Mesothelial cell of epicardium (in vitro differentiated cells): Measurements from ENCODE around the gene TUB. TPM values are rescaled to one million over a fixed set of nuclear protein-coding genes. Genes with fewer than 3 reads are reported as not detected.

Experiments
- DNase-seq, 2 experiments: peaks; one replicate each; pipeline ENCODE4 v3.0.0; 2021; ENCODE audit warnings: low spot score in 2 of 2; ENCODE audit not compliant: unreplicated experiment in 2 of 2
- H3K27ac Mint-ChIP-seq: 2 replicates; pipeline ENCODE4 v1.8.0; 2021; ENCODE audit warnings: mixed read lengths
- H3K27me3 Mint-ChIP-seq: 2 replicates; pipeline ENCODE4 v1.8.0; 2021; ENCODE audit warnings: low read depth, mixed read lengths
- H3K36me3 Mint-ChIP-seq: 2 replicates; pipeline ENCODE4 v1.8.0; 2021; ENCODE audit warnings: mixed read lengths
- H3K4me1 Mint-ChIP-seq: 2 replicates; pipeline ENCODE4 v1.8.0; 2021; ENCODE audit warnings: mixed read lengths
- H3K4me3 Mint-ChIP-seq: 2 replicates; pipeline ENCODE4 v1.8.0; 2021; ENCODE audit warnings: mild to moderate bottlenecking, moderate library complexity, mixed read lengths
- H3K9me3 Mint-ChIP-seq: 2 replicates; pipeline ENCODE4 v1.8.0; 2021; ENCODE audit warnings: mixed read lengths
- total RNA-seq: library from RNA; stranded (reverse); gene quantifications from 3 replicates; pipeline ENCODE4 v1.2.1, GENCODE V29; 2021
- TF ChIP-seq, protein P1 (sequence below): fragments of 200-600 bp; sonication (generic); IDR thresholded peaks from one replicate; pipeline ENCODE4 v1.5.0; 2021; ENCODE audit warnings: antibody characterized with exemption; ENCODE audit not compliant: unreplicated experiment

TUB gene
- total RNA-seq, 1 donor from 2014 or later = 52.8 TPM

DNA sequence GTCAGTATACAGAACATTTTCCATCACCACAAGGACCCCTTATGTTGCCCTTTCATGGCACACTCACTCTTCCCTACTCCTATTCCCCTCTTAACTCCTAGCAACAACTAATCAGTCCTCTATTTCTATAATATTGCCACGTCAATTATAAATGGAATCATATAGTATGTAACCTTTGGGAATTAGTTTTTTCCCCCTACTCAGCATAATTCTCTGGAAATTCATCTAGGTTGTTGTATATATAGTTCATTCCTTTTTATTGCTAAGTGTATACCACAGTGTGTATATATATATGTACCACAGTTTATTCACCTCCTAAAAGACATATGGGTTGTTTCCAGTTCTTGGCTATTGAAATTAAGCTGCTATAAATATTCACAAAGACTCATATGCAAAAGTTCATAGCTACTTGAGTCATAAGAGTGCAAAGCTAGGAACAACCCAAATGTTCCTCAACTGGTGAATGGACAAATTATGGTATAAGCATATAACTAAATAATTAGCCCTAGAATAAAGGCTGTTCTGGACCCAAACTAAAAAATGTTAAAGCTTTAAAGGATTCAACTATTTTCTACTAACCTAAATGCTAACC lies 41.3 kb downstream of the TUB start:
- peaks cover 5% of the 10 kb centered on the region for H3K4me1 Mint-ChIP-seq
- H3K4me3 Mint-ChIP-seq = no peak overlapping the region
- H3K27ac Mint-ChIP-seq = no peak overlapping the region
- DNase-seq = no peak
- TF ChIP-seq, protein P1, sequence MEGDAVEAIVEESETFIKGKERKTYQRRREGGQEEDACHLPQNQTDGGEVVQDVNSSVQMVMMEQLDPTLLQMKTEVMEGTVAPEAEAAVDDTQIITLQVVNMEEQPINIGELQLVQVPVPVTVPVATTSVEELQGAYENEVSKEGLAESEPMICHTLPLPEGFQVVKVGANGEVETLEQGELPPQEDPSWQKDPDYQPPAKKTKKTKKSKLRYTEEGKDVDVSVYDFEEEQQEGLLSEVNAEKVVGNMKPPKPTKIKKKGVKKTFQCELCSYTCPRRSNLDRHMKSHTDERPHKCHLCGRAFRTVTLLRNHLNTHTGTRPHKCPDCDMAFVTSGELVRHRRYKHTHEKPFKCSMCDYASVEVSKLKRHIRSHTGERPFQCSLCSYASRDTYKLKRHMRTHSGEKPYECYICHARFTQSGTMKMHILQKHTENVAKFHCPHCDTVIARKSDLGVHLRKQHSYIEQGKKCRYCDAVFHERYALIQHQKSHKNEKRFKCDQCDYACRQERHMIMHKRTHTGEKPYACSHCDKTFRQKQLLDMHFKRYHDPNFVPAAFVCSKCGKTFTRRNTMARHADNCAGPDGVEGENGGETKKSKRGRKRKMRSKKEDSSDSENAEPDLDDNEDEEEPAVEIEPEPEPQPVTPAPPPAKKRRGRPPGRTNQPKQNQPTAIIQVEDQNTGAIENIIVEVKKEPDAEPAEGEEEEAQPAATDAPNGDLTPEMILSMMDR = no peak
- no peaks in the 10 kb centered on the region for H3K27me3 Mint-ChIP-seq
- no peaks in the 10 kb centered on the region for H3K36me3 Mint-ChIP-seq
- H3K9me3 Mint-ChIP-seq = peaks cover 17% of the 10 kb centered on the region

GRCh38 chr11:8126649-8127289 lies 45.8 kb downstream of the TUB start:
- Mint-ChIP-seq H3K4me1 (peaks cover 18% of the 10 kb centered on the region), H3K9me3 (no peaks in the 10 kb centered on the region), H3K4me3 (no peak overlapping the region), H3K36me3 (no peaks in the 10 kb centered on the region), H3K27me3 (no peaks in the 10 kb centered on the region), H3K27ac (no peak overlapping the region)
- TF ChIP-seq, protein P1 = no peak
- no peak for DNase-seq

GRCh38 chr11:8127447-8127846 lies 46.4 kb downstream of the TUB start:
- Mint-ChIP-seq H3K36me3 (no peaks in the 10 kb centered on the region), H3K27ac (no peak overlapping the region), H3K9me3 (no peaks in the 10 kb centered on the region), H3K4me1 (peaks cover 18% of the 10 kb centered on the region), H3K4me3 (no peak overlapping the region), H3K27me3 (no peaks in the 10 kb centered on the region)
- TF ChIP-seq, protein P1 = no peak
- DNase-seq = no peak

DNA sequence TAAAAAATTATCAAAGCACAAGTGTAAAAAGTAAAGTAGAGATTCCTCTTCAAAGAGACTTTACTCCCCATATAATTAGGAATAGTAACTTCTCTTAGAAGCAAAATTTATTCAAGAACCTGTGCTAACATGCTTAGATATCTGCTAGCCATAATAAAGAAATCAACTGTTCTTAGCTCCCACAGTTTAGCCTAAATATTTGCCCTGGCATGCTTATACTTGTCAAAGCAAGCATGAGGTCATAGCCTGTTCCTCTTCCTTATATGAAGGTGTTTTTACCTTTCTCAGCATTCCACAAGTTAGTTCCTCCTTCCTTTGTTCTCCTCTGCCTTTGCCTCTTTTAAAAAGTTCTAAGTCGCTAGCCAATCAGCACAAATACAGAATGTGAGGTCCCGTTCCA lies 57.5 kb downstream of the TUB start:
- Mint-ChIP-seq H3K36me3 (no peaks in the 10 kb centered on the region), H3K4me3 (no peak overlapping the region), H3K4me1 (no peaks in the 10 kb centered on the region), H3K27ac (no peak overlapping the region), H3K27me3 (no peaks in the 10 kb centered on the region), H3K9me3 (peaks cover 19% of the 10 kb centered on the region)
- DNase-seq = no peak
- TF ChIP-seq, protein P1 = no peak

DNA sequence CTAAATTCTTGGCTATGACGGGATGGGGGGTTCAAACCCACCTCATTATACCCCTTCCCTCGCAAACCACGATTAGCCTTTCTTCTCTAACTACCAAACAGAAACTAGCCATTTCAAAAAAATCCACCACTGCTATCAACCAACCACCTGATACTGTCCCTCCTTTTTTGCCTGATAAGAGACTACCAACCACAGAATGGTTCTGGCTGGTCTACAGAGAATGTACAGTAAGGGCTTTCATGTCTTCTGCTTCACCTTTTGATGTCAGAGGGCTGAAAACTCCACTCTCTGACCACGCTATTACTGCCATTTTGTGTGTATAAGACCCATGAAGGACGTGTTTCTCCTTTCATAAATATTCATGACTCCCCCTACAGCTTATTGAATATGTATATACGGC lies 68.7 kb downstream of the TUB start:
- H3K27ac Mint-ChIP-seq = no peak overlapping the region
- H3K36me3 Mint-ChIP-seq = no peaks in the 10 kb centered on the region
- DNase-seq = no peak
- H3K4me1 Mint-ChIP-seq = no peaks in the 10 kb centered on the region
- H3K27me3 Mint-ChIP-seq = no peaks in the 10 kb centered on the region
- TF ChIP-seq, protein P1 = no peak
- H3K4me3 Mint-ChIP-seq = no peak overlapping the region
- peaks cover 3% of the 10 kb centered on the region for H3K9me3 Mint-ChIP-seq

Other genes with a start within 250 kb of the TUB start
- not detected in 3 replicates for gene OR10A6, start 149.9 kb upstream of the TUB start, total RNA-seq
- gene OR10A3, start 139.5 kb upstream of the TUB start, total RNA-seq = not detected in 3 replicates
- gene NLRP10, start 115.8 kb upstream of the TUB start, total RNA-seq = not detected in 3 replicates
- gene EIF3F, start 93.9 kb upstream of the TUB start, total RNA-seq = 357 to 369 TPM (median 366 TPM) in 3 replicates
- 1.9 to 2.4 TPM (median 2.1 TPM) in 3 replicates for gene RIC3, start 87.8 kb downstream of the TUB start, total RNA-seq
- gene LMO1, start 182.7 kb downstream of the TUB start, total RNA-seq = 2.5 to 4.1 TPM (median 3.2 TPM) in 3 replicates